NCI-H2227 (cell line): Measurements from ENCODE around the gene SMTNL1.

Experiments
- DNase-seq: peaks from one replicate; lab custom pipeline; 2025; ENCODE audit not compliant: unreplicated experiment; lab: John Stamatoyannopoulos, UW

The SMTNL1 gene

DNA sequence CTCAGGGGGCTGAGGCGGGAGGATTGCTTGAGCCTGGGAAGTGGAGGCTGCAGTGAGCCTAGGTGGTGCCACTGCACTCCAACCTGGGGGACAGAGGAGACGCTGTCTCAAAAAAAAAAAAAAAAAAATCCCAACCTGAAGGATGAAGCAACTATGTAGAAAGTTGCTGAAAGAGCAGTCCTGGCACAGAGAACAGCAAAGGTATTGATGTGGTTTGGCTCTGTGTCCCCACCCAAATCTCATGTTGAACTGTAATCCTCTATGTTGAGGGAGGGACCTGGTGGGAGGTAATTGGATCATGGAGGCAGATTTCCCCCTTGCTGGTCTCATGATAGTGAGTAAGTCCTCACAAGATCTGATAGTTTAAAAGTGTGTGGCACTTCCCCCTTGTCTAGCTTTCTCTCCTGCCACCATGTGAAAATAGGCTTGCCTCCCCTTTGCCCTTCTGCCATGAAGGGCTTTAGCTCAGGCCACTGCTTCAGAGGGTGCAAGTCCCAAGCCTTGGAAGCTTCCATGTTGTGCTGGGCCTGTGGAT lies 49.4 kb downstream of the SMTNL1 start:
- no peak for DNase-seq

DNA sequence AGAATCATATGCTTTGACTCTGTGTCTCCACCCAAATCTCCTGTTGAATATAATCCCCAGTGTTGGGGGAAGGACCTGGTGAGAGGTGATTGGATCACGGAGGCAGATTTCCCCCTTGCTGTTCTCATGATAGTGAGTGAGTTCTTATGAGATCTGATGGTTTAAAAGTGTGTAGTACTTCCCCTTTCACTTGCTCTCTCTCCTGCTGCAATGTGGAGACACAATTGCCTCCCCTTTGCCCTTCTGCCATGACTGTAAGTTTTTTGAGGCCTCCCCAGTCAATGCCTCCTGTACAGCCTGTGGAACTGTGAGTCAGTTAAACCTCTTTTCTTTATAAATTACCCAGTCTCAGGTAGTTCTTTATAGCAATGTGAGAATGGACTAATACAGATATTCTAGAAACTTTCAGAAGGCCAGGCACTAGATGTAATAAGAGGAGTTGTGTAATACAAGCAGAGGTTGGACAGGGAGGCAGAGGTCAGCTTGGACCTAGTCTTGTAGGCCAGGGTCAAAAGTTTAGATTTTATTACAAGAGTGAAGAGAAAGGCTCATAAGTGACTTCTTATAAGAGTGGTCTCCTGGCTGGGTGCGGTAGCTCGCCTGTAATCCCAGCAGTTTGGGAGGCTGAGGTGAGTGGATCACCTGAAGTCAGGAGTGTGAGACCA lies 50.8 kb downstream of the SMTNL1 start:
- DNase-seq, result no peak

DNA sequence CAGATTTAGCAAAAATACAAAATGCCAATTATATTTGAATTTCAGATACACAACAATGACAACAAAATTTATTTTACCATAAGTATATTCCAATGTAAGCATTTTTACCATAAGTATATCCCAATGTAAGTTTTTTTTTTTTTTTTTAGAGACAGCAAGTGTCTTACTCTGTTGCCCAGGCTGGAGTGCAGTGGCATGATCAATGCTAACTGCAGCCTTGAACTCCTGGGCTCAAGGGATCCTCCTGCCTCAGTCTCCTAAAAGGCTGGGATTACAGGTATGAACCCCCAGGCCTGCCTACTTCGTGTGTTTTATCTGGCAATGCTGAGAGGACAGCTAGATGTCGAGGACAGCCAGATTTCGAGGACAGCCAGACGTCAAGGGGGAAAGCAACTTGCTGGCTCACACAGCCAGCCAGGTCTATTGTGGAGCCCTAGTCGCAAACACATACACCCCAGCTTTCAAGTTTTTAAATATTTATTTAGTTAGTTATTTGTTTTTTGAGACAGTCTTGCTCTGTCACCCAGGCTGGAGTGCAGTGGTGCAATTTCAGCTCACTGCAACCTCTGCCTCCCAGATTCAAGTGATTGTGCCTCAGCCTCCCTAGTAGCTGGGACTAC lies 59.0 kb downstream of the SMTNL1 start:
- no peak for DNase-seq

DNA sequence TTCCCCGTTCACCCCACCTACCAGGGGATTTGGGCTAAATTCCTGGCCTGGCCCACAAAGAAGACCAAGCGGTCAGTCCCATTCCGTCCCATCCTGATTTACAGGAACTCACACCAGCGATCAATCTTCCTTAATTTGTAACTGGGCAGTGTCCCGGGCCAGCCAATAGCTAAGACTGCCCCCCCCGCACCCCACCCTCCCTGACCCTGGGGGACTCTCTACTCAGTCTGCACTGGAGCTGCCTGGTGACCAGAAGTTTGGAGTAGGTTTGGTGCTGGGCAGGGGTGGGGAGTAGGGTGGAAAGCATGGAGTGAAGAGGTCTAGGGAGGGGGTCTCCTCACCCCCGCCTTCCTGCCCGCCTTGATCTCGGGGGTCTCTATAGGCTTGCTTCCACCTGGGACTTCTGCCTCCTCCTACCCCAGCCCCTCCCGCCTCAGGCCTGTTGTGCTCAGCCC lies 60.1 kb downstream of the SMTNL1 start, which contains the start of gene SERPING1:
TSS of gene SERPING1 (plus strand) at position 225 of the 455 bp plus-strand sequence. CDS start 586 bp downstream, outside the sequence.
- DNase-seq, result no peak

DNA sequence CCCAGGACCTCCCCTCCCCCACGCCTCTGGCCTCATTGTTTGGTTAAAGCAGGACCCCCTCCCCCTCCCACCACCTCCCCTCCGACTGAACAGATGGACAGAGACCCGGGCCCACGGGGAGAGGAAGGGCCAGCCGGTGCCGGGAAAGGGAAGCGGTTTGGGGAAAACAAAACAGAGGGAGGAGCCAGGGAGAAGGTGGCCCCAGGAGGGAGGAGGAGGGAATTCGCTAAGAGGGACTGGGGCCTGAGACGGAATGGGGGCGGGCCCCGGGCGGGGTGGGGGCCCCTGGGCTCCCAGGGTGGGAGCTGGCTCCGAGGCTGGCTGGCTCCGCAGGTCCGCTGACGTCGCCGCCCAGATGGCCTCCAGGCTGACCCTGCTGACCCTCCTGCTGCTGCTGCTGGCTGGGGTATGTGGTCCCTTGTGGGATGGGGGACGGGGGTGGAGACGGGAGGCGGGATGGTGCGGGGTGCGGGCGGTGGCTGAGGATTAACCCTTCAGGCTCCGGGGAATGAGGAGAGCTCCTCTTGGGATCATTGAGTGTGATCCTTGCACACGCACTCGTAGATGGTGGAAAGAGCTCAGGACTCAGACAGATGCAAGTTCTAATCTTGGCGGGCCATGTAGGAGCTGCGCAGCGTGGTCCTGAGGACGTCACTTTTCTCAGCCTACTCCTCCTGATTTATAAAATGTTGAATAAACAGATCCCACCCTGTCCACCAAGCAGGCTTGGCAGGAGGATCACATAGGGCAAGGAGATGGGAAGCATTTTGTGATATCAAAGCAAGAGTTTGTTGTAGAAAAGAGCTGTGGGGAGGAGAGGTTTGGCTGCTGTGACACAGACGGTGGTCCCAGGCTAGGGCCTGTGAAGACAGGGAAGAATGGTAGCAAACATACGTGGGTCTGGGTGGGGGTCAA lies 60.8 kb downstream of the SMTNL1 start:
- peak; percentile 73 for DNase-seq

DNA sequence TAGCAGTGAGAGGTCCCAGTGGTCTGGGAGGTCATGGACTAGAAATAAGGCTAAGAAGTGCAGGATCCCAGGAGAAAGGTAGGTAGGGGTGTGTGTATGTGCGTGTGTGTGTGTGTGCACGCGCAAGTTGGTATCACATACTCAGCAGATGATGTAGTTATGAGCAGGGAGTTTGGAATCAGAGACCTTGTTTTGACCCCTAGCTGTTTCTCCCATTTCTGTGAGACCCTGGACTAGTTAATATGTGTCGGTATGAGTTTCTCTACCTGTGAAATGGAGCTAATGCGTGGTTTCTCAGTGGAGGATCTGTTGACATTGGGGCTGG lies 61.4 kb downstream of the SMTNL1 start:
- DNase-seq, result no peak

DNA sequence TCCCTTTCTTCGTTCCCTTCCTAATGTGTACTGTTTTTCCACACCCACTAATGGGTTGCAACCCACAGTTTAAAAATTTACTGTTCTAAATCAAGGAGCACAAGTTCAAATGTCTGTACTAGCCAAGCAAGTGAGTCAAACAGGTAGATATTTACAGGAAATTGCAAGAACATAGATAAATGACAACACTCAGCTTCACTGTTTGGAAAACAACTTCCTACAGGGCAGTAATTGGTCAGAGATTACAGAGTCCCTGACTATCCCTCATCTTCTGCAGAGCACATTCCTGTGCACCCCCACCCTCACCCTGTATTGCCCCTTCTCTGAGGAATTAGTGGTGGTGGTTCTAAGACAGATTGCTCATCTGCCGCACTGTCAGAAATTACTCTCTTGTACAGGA lies 62.0 kb downstream of the SMTNL1 start:
- no peak for DNase-seq
